ENCODE measurements around the gene EOGT. TPM values are rescaled to one million over a fixed set of nuclear protein-coding genes. Genes with fewer than 3 reads are reported as not detected.

The EOGT gene
- total and polyA plus RNA-seq, 2 donors from 2014 or later, result 7.2 to 28.1 TPM

GRCh38 chr3:68963376-68963775, 50.1 kb downstream of the EOGT start:
- no peak overlapping the region for H3K4me3 ChIP-seq (ENCODE audit: low read length in 3 of 3)
- no peaks in the 10 kb centered on the region for H3K9me3 ChIP-seq (ENCODE audit: control insufficient read depth in 2 of 3, insufficient read depth in 1 of 3, low read length in 3 of 3)
- H3K27me3 ChIP-seq (ENCODE audit: control insufficient read depth, insufficient read depth, low read length), result no peaks in the 10 kb centered on the region
- no peaks in the 10 kb centered on the region for H3K36me3 ChIP-seq (ENCODE audit: control insufficient read depth in 2 of 3, insufficient read depth in 3 of 3, low read length in 3 of 3)
- DNase-seq, result no peak
- intact Hi-C loops (cut with DNase I), result no loop called here
- no peak for TF ChIP-seq CTCF (IDR thresholded peaks at IDR 0.05; ENCODE audit: borderline replicate concordance, extremely low read depth, insufficient read depth)
- H3K4me1 ChIP-seq (ENCODE audit: control insufficient read depth in 2 of 3, insufficient read depth in 2 of 3, low read depth in 1 of 3, low read length in 3 of 3), result no peaks in the 10 kb centered on the region
- H3K27ac ChIP-seq (ENCODE audit: low read depth in 2 of 2, low read length in 2 of 2), result no peak overlapping the region
- FAIRE-seq, result no peak
- no peak overlapping the region for H3K9ac ChIP-seq (ENCODE audit: low read length in 3 of 3)

GRCh38 chr3:68958932-68959331, 54.6 kb downstream of the EOGT start:
- Histone ChIP-seq H3K9me3 (ENCODE audit: control insufficient read depth in 2 of 3, insufficient read depth in 1 of 3, low read length in 3 of 3) (no peaks in the 10 kb centered on the region), H3K36me3 (ENCODE audit: control insufficient read depth in 2 of 3, insufficient read depth in 3 of 3, low read length in 3 of 3) (no peaks in the 10 kb centered on the region), H3K4me3 (ENCODE audit: low read length in 3 of 3) (no peak overlapping the region), H3K4me1 (ENCODE audit: control insufficient read depth in 2 of 3, insufficient read depth in 2 of 3, low read depth in 1 of 3, low read length in 3 of 3) (no peaks in the 10 kb centered on the region), H3K27ac (ENCODE audit: low read depth in 2 of 2, low read length in 2 of 2) (no peak overlapping the region), H3K27me3 (ENCODE audit: control insufficient read depth, insufficient read depth, low read length) (no peaks in the 10 kb centered on the region), H3K9ac (ENCODE audit: low read length in 3 of 3) (no peak overlapping the region)
- FAIRE-seq (no peak), DNase-seq (no peak)
- TF ChIP-seq CTCF (IDR thresholded peaks at IDR 0.05; ENCODE audit: borderline replicate concordance, extremely low read depth, insufficient read depth), result no peak
- intact Hi-C loops (cut with DNase I), result no loop called here

GRCh38 chr3:68957895-68958294, 55.6 kb downstream of the EOGT start:
- no peak overlapping the region for H3K4me3 ChIP-seq (ENCODE audit: low read length in 3 of 3)
- no peaks in the 10 kb centered on the region for H3K27me3 ChIP-seq (ENCODE audit: control insufficient read depth, insufficient read depth, low read length)
- H3K4me1 ChIP-seq (ENCODE audit: control insufficient read depth in 2 of 3, insufficient read depth in 2 of 3, low read depth in 1 of 3, low read length in 3 of 3), result no peaks in the 10 kb centered on the region
- no peak for TF ChIP-seq CTCF (IDR thresholded peaks at IDR 0.05; ENCODE audit: borderline replicate concordance, extremely low read depth, insufficient read depth)
- H3K9me3 ChIP-seq (ENCODE audit: control insufficient read depth in 2 of 3, insufficient read depth in 1 of 3, low read length in 3 of 3), result no peaks in the 10 kb centered on the region
- intact Hi-C loops (cut with DNase I), result no loop called here
- no peak for DNase-seq
- no peaks in the 10 kb centered on the region for H3K36me3 ChIP-seq (ENCODE audit: control insufficient read depth in 2 of 3, insufficient read depth in 3 of 3, low read length in 3 of 3)
- no peak overlapping the region for H3K27ac ChIP-seq (ENCODE audit: low read depth in 2 of 2, low read length in 2 of 2)
- no peak overlapping the region for H3K9ac ChIP-seq (ENCODE audit: low read length in 3 of 3)
- no peak for FAIRE-seq

- intact Hi-C loops (cut with DNase I), result no loop called here
- Histone ChIP-seq H3K4me1 (ENCODE audit: control insufficient read depth in 2 of 3, insufficient read depth in 2 of 3, low read depth in 1 of 3, low read length in 3 of 3) (no peaks in the 10 kb centered on the region), H3K36me3 (ENCODE audit: control insufficient read depth in 2 of 3, insufficient read depth in 3 of 3, low read length in 3 of 3) (no peaks in the 10 kb centered on the region), H3K9me3 (ENCODE audit: control insufficient read depth in 2 of 3, insufficient read depth in 1 of 3, low read length in 3 of 3) (no peaks in the 10 kb centered on the region), H3K4me3 (ENCODE audit: low read length in 3 of 3) (no peak overlapping the region), H3K9ac (ENCODE audit: low read length in 3 of 3) (no peak overlapping the region), H3K27me3 (ENCODE audit: control insufficient read depth, insufficient read depth, low read length) (no peaks in the 10 kb centered on the region), H3K27ac (ENCODE audit: low read depth in 2 of 2, low read length in 2 of 2) (no peak overlapping the region)
- FAIRE-seq (no peak), DNase-seq (no peak)
- no peak for TF ChIP-seq CTCF (IDR thresholded peaks at IDR 0.05; ENCODE audit: borderline replicate concordance, extremely low read depth, insufficient read depth)
Observed at GRCh38 chr3:68953816-68954444, 59.6 kb downstream of the EOGT start.
